ENCODE results near the gene XRCC1. TPM values are rescaled to one million over a fixed set of nuclear protein-coding genes. Genes with fewer than 3 reads are reported as not detected.
A peak's percentile ranks its signal among the peaks of the same experiment; 100 is the strongest.

XRCC1 gene
- polyA plus RNA-seq, 1 donor from 2014 or later: 18.6 TPM

GRCh38 chr19:43619262-43620060, 44.1 kb upstream of the XRCC1 start, which contains the start of gene ZNF428:
Gene ZNF428 (minus strand): TSS chr19:43619629. CDS start chr19:43614304, 5,325 bp downstream.
- Histone ChIP-seq H2AFZ (ENCODE audit: low read depth, low read length) (peak within 1 kb of the TSS; percentile 88), H3K4me3 (ENCODE audit: low read length) (peak within 1 kb of the TSS; percentile 85), H3K36me3 (ENCODE audit: insufficient read depth, low read length) (no peaks in the 10 kb centered on the region), H3K79me2 (replicated peaks; ENCODE audit: insufficient read depth, low read length) (peaks cover 44% of the 10 kb centered on the region), H3K4me2 (ENCODE audit: low read length) (peak within 1 kb of the TSS; percentile 92), H3F3A (ENCODE audit: insufficient read depth, low read length, poor library complexity, severe bottlenecking) (peaks cover 9% of the 10 kb centered on the region), H3K9ac (ENCODE audit: low read length) (peak within 1 kb of the TSS; percentile 97), H3K9me3 (ENCODE audit: low read length) (no peaks in the 10 kb centered on the region), H3K27me3 (ENCODE audit: insufficient read depth, low read depth, low read length) (no peaks in the 10 kb centered on the region), H4K20me1 (ENCODE audit: insufficient read depth) (no peaks in the 10 kb centered on the region), H3K27ac (ENCODE audit: low read length) (peak within 1 kb of the TSS; percentile 99), H3K9me2 (ENCODE audit: insufficient read depth, low read length) (no peaks in the 10 kb centered on the region)
- TF ChIP-seq TAF1 (IDR thresholded peaks at IDR 0.05; ENCODE audit: low read depth) (peak; percentile 90), EZH2 (IDR thresholded peaks at IDR 0.05; ENCODE audit: borderline replicate concordance, insufficient read depth, low read length, poor library complexity, severe bottlenecking) (no peak), POLR2AphosphoS5 (IDR thresholded peaks at IDR 0.05) (peak; percentile 93), RAD21 (conservative IDR thresholded peaks at IDR 0.05) (no peak), CTCF (IDR thresholded peaks at IDR 0.05; ENCODE audit: poor library complexity, severe bottlenecking) (peak; percentile 32), SMC3 (conservative IDR thresholded peaks at IDR 0.05; ENCODE audit: poor library complexity) (peak; percentile 50), MXI1 (conservative IDR thresholded peaks at IDR 0.05; ENCODE audit: poor library complexity, severe bottlenecking) (peak; percentile 73), EP300 (conservative IDR thresholded peaks at IDR 0.05; ENCODE audit: poor library complexity, severe bottlenecking) (peak; percentile 77)
- TF ChIP-seq, protein P1, sequence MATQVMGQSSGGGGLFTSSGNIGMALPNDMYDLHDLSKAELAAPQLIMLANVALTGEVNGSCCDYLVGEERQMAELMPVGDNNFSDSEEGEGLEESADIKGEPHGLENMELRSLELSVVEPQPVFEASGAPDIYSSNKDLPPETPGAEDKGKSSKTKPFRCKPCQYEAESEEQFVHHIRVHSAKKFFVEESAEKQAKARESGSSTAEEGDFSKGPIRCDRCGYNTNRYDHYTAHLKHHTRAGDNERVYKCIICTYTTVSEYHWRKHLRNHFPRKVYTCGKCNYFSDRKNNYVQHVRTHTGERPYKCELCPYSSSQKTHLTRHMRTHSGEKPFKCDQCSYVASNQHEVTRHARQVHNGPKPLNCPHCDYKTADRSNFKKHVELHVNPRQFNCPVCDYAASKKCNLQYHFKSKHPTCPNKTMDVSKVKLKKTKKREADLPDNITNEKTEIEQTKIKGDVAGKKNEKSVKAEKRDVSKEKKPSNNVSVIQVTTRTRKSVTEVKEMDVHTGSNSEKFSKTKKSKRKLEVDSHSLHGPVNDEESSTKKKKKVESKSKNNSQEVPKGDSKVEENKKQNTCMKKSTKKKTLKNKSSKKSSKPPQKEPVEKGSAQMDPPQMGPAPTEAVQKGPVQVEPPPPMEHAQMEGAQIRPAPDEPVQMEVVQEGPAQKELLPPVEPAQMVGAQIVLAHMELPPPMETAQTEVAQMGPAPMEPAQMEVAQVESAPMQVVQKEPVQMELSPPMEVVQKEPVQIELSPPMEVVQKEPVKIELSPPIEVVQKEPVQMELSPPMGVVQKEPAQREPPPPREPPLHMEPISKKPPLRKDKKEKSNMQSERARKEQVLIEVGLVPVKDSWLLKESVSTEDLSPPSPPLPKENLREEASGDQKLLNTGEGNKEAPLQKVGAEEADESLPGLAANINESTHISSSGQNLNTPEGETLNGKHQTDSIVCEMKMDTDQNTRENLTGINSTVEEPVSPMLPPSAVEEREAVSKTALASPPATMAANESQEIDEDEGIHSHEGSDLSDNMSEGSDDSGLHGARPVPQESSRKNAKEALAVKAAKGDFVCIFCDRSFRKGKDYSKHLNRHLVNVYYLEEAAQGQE (IDR thresholded peaks at IDR 0.05; ENCODE audit: borderline replicate concordance): peak; percentile 54

DNA sequence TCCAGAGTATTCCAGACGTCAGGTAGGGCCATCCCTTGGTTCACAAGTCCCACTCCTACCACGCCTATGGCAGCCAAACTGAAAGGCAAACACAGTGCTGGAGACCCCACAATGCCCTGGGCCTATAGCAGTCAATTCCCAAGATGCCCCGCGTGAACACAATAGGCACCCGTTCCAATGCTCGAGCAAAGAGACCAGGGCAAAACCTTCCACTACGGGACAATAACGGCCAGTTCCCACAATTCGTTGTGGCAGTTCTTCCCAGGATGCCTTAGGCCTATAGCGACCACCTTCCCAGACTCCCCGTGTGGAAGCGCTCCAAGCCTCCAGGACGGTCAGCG, 43.6 kb upstream of the XRCC1 start:
- H2AFZ ChIP-seq (ENCODE audit: low read depth, low read length): peak overlapping the region; percentile 77
- H4K20me1 ChIP-seq (ENCODE audit: insufficient read depth): no peaks in the 10 kb centered on the region
- peak overlapping the region; percentile 92 for H3K4me2 ChIP-seq (ENCODE audit: low read length)
- peak overlapping the region; percentile 99 for H3K27ac ChIP-seq (ENCODE audit: low read length)
- TF ChIP-seq CTCF (IDR thresholded peaks at IDR 0.05; ENCODE audit: poor library complexity, severe bottlenecking): no peak
- no peak for TF ChIP-seq TAF1 (IDR thresholded peaks at IDR 0.05; ENCODE audit: low read depth)
- TF ChIP-seq, protein P1 (IDR thresholded peaks at IDR 0.05; ENCODE audit: borderline replicate concordance): peak; percentile 94
- no peaks in the 10 kb centered on the region for H3K27me3 ChIP-seq (ENCODE audit: insufficient read depth, low read depth, low read length)
- H3K79me2 ChIP-seq (replicated peaks; ENCODE audit: insufficient read depth, low read length): peaks cover 49% of the 10 kb centered on the region
- no peaks in the 10 kb centered on the region for H3K9me3 ChIP-seq (ENCODE audit: low read length)
- no peaks in the 10 kb centered on the region for H3K9me2 ChIP-seq (ENCODE audit: insufficient read depth, low read length)
- H3K9ac ChIP-seq (ENCODE audit: low read length): peak overlapping the region; percentile 97
- peak overlapping the region; percentile 85 for H3K4me3 ChIP-seq (ENCODE audit: low read length)
- peaks cover 9% of the 10 kb centered on the region for H3F3A ChIP-seq (ENCODE audit: insufficient read depth, low read length, poor library complexity, severe bottlenecking)
- peaks cover 5% of the 10 kb centered on the region for H3K36me3 ChIP-seq (ENCODE audit: insufficient read depth, low read length)

Measured in neural cell (in vitro differentiated cells).